ENCODE measurements around the gene PUM2. TPM values are rescaled to one million over a fixed set of nuclear protein-coding genes. Genes with fewer than 3 reads are reported as not detected.

PUM2 gene
- polyA plus RNA-seq, 4 donors: 26.2 to 90.2 (median 31.9) TPM

DNA sequence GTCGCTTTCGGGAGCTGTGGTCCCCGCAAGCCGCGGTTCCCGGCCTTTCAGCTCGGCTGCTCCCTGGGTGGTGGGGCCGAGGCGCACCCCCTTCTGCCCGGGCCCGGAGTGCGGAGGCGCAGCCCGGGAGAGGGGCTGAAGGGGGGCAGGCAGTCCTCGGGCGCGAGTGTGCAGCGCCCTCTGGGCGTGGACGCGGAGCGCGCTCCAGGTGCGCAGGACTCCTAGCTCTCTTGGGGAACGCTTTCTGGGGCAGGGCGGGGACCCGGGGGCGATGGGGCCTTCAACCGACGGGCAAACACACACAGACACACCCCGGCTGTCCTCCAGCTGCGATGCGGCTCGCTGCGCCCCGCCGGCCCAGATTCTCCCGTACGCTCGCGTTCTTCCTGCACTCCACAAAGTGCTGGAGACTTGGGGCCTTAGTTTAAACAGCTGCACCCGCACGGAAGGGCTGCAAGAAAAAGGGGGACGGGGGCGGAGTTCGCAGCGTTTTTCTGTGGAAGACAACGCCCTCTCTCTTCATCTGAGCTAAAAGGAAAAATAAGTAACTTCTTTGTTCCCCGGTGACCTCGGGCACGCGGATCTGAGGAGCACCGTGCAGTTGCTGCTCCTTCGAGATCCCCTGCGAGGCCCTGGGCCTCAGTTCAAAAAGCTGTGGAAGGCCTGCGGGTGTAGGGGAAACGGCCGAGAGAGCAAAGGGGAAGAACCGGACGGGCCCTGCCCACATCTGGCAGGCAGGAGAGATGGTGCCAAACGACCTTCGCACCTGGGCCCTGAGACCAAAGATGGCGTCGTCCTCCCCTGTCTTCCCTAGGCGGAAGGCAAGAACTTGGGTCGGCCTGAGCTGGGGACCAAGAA is 125.1 kb downstream of the PUM2 start:
- 1 to 6% (median 4%) methylated on average over 56 to 66 of the region's 66 CpGs for WGBS, 3 donors
- H3K4me3 ChIP-seq (ENCODE audit: low read depth in 1 of 3, low read length in 3 of 3): peak overlapping the region in 2 of 3 donors; percentile 65 to 85
- FAIRE-seq (no peak), DNase-seq (peak; percentile 94 to 96)
- peaks cover 0 to 36% (median 5%) of the 10 kb centered on the region in 3 donors for H3K4me1 ChIP-seq (ENCODE audit: control insufficient read depth in 3 of 3, insufficient read depth in 2 of 3, low read depth in 1 of 3, low read length in 2 of 3)
- H3K36me3 ChIP-seq (ENCODE audit: control insufficient read depth in 3 of 3, insufficient read depth in 2 of 3, low read depth in 1 of 3, low read length in 3 of 3): peaks cover 0 to 14% (median 0%) of the 10 kb centered on the region in 3 donors
- peak overlapping the region; percentile 96 to 97 (median 97) for H3K27ac ChIP-seq (ENCODE audit: low read depth in 1 of 3, low read length in 2 of 3)
- H3K27me3 ChIP-seq (ENCODE audit: control insufficient read depth in 3 of 3, insufficient read depth in 3 of 3, low read length in 3 of 3): no peaks in the 10 kb centered on the region
- no peaks in the 10 kb centered on the region for H3K9me3 ChIP-seq (ENCODE audit: control insufficient read depth in 2 of 2, insufficient read depth in 1 of 2, low read depth in 1 of 2, low read length in 1 of 2)

DNA sequence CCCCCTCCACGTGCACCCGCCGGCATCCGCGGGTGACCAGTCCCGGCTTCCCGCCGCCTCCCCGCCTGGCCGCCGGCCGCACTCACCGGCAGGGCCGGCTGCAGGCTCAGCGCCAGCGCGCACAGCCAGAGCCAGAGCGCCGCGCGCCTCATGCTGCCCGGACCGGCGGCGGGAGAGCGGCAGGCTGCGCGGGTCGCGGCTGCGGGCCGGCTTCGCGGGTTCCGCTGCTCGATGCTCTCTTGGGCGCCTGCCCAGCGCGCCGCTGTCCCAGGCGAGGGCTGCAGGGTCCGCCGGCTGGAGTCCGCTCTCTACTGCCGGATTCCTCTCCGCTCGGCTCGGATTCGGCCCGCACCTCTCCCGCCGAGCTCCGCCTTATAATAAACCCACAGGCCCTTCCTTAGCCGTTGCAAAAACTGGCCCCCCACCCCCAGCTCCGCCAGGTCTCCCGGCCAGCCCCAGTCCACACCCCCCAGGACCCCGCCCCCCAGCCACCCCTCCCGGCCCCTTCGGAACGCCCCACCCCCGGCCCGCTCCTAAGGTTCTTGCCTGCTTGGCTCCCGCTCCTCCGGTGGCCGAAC is 125.8 kb downstream of the PUM2 start, which contains the start of gene SDC1:
Gene SDC1 (minus strand): TSS at position 415 of the 578 bp plus-strand sequence. CDS start 263 bp downstream, at position 152.
- H3K36me3 ChIP-seq (ENCODE audit: control insufficient read depth in 3 of 3, insufficient read depth in 2 of 3, low read depth in 1 of 3, low read length in 3 of 3): peaks cover 0 to 19% (median 0%) of the 10 kb centered on the region in 3 donors
- peak within 1 kb of the TSS; percentile 96 to 97 (median 97) for H3K27ac ChIP-seq (ENCODE audit: low read depth in 1 of 3, low read length in 2 of 3)
- DNase-seq: peak; percentile 81 to 83
- H3K27me3 ChIP-seq (ENCODE audit: control insufficient read depth in 3 of 3, insufficient read depth in 3 of 3, low read length in 3 of 3): no peaks in the 10 kb centered on the region
- peak within 1 kb of the TSS; percentile 62 to 85 (median 65) for H3K4me3 ChIP-seq (ENCODE audit: low read depth in 1 of 3, low read length in 3 of 3)
- peaks cover 0 to 37% (median 5%) of the 10 kb centered on the region in 3 donors for H3K4me1 ChIP-seq (ENCODE audit: control insufficient read depth in 3 of 3, insufficient read depth in 2 of 3, low read depth in 1 of 3, low read length in 2 of 3)
- no peaks in the 10 kb centered on the region for H3K9me3 ChIP-seq (ENCODE audit: control insufficient read depth in 2 of 2, insufficient read depth in 1 of 2, low read depth in 1 of 2, low read length in 1 of 2)
- no peak for FAIRE-seq
- WGBS, 3 donors: 0 to 1% (median 1%) methylated on average over 27 to 65 of the region's 65 CpGs

DNA sequence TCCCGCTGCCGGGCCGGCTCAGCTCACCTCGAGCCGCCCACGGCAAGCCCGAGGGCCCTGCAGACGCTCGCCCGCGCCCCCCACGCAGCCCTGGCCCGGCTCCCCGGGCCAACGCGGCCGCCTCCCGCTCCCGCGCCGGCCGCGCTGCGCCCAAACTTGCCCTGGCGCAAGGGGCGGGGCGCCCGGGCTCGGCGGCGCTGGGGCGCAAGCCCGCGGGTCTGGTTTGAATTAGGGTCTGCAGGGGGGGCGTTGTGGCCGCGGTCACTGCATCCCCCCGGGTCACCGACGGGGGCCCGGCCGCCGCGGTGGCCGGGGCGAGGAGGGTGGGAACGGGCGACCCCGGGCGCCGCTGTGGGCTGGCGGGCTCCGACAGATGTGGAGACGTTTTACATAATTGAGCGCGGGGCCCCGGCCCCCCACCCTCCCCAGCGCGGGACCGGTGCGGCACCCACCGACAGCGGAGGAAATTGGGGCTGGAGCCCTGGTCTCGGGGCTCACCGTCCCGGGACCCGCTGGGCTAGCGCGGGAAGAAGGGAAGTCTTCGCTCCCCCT is 126.4 kb downstream of the PUM2 start:
- Histone ChIP-seq H3K36me3 (ENCODE audit: control insufficient read depth in 3 of 3, insufficient read depth in 2 of 3, low read depth in 1 of 3, low read length in 3 of 3) (peaks cover 0 to 25% (median 0%) of the 10 kb centered on the region in 3 donors), H3K27me3 (ENCODE audit: control insufficient read depth in 3 of 3, insufficient read depth in 3 of 3, low read length in 3 of 3) (no peaks in the 10 kb centered on the region), H3K9me3 (ENCODE audit: control insufficient read depth in 2 of 2, insufficient read depth in 1 of 2, low read depth in 1 of 2, low read length in 1 of 2) (no peaks in the 10 kb centered on the region), H3K4me3 (ENCODE audit: low read depth in 1 of 3, low read length in 3 of 3) (peak overlapping the region; percentile 62 to 85 (median 65)), H3K27ac (ENCODE audit: low read depth in 1 of 3, low read length in 2 of 3) (peak overlapping the region; percentile 90 to 97 (median 97)), H3K4me1 (ENCODE audit: control insufficient read depth in 3 of 3, insufficient read depth in 2 of 3, low read depth in 1 of 3, low read length in 2 of 3) (peaks cover 0 to 37% (median 5%) of the 10 kb centered on the region in 3 donors)
- DNase-seq (no peak), FAIRE-seq (no peak)
- 0 to 1% (median 1%) methylated on average over 20 to 70 of the region's 70 CpGs for WGBS, 3 donors

DNA sequence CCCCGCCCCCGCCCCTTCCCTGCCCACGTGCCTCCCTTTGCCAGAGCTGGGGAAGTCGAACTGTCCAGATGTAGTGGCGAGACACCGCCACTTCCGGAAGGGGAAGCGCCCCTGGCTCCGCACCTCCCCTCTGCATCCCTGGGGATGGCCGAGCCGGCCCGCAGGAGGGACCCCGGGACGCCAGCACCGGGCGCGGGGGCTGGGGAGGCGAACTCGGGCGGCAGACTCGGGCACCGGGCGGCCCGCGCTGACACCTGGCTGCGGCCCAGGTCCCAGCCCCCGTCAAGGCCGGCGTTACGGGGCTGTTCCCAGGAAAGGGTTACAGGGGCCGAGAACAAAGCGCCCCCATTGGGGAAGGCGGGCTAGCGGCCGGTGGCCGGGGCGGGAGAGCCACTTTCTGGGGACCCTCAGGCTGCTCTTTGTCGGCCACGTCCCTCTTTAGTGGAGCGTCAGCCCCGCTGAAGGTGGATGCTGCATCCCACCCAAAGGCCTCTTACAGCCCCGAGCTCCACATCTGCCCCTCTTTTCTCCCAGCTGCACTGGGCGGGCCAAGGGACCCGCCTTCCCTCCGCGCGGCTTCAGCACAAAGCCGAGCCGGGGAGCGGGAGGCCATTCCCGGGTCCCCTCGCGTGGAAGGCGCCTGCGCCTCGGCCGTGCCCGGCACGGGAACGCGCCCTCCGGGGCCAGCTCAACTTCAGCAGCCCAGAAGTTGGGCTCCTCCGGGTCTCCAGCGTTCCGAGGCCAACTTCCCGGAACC is 127.1 kb downstream of the PUM2 start:
- no peaks in the 10 kb centered on the region for H3K9me3 ChIP-seq (ENCODE audit: control insufficient read depth in 2 of 2, insufficient read depth in 1 of 2, low read depth in 1 of 2, low read length in 1 of 2)
- 0 to 1% (median 0%) methylated on average over 54 to 66 of the region's 66 CpGs for WGBS, 3 donors
- peak overlapping the region; percentile 88 to 97 (median 90) for H3K27ac ChIP-seq (ENCODE audit: low read depth in 1 of 3, low read length in 2 of 3)
- H3K4me3 ChIP-seq (ENCODE audit: low read depth in 1 of 3, low read length in 3 of 3): peak overlapping the region; percentile 62 to 85 (median 65)
- peaks cover 0 to 31% (median 0%) of the 10 kb centered on the region in 3 donors for H3K36me3 ChIP-seq (ENCODE audit: control insufficient read depth in 3 of 3, insufficient read depth in 2 of 3, low read depth in 1 of 3, low read length in 3 of 3)
- FAIRE-seq (no peak), DNase-seq (peak in 1 of 2 donors; percentile 78)
- no peaks in the 10 kb centered on the region for H3K27me3 ChIP-seq (ENCODE audit: control insufficient read depth in 3 of 3, insufficient read depth in 3 of 3, low read length in 3 of 3)
- peaks cover 0 to 37% (median 5%) of the 10 kb centered on the region in 3 donors for H3K4me1 ChIP-seq (ENCODE audit: control insufficient read depth in 3 of 3, insufficient read depth in 2 of 3, low read depth in 1 of 3, low read length in 2 of 3)

DNA sequence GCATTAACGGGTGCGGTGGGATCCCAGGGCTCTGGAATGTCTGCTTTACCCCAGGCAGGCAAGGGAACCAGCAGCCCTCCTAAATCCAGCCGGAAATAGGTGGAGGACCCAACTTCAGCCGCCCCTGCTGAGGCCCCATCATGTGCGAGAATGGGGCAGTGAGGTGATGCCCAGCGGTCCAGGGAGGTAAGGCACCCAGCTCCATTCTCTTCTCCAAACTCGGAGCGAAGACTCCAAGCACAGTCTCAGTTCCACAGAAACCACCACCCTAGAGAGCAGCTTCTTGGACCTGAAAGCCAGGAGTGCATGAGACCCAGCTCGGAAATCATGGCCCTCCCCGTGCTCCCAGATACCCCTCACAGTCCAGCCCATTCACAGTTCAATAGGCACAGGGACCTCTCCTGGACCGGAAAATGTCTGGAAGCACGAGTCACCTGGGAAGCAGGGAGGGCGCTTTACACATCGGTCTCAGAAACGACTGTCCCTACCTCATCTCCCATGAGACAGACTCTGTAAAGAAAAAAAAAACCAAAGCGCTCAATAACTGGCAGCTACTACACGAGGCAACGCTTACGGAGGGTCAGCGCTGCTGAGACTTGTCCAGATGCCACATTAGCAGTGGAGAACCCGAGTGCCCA is 127.8 kb downstream of the PUM2 start:
- 13 to 29% (median 24%) methylated on average over 21 of the region's 21 CpGs for WGBS, 3 donors

DNA sequence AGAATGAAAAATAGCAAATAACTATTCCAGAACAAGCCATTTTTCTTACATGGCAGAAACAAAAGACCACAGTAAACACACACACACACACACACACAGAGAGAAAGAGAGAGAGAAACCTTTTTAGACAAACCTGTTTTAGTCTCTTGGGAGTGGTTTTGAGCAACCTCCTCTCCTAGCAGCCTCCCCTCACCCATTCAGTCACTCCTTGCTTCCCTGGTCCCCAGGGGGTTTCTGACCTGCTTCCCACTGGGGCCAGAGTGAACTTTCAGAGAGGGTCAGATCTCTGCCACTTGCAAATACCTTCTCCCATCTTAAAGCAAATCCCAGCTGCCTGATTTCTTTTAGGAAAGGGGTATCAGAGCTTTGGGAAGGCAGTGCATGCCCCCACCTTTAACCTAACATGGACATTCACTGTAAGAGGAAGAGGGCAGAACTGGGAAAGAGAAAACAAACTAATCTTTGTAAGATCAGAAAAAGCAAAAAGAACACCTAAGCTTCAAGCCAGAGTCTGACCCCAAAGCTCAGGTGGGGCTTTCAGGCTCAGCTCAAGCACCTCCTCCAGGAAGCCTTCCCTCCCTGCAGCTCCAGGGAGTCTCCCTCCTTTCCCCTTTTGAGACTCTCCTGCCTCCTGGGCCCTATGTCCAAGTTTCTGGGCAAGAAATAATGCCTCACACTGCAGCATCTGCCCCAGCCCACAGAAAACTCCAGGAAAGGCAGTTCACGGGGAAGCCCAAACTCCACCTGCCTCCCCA is 128.5 kb downstream of the PUM2 start:
- Histone ChIP-seq H3K9me3 (ENCODE audit: control insufficient read depth in 2 of 2, insufficient read depth in 1 of 2, low read depth in 1 of 2, low read length in 1 of 2) (no peaks in the 10 kb centered on the region), H3K4me3 (ENCODE audit: low read depth in 1 of 3, low read length in 3 of 3) (peak overlapping the region in 1 of 3 donors; percentile 65), H3K4me1 (ENCODE audit: control insufficient read depth in 3 of 3, insufficient read depth in 2 of 3, low read depth in 1 of 3, low read length in 2 of 3) (peaks cover 0 to 37% (median 5%) of the 10 kb centered on the region in 3 donors), H3K36me3 (ENCODE audit: control insufficient read depth in 3 of 3, insufficient read depth in 2 of 3, low read depth in 1 of 3, low read length in 3 of 3) (peaks cover 0 to 43% (median 0%) of the 10 kb centered on the region in 3 donors), H3K27ac (ENCODE audit: low read depth in 1 of 3, low read length in 2 of 3) (peak overlapping the region in 2 of 3 donors; percentile 8 to 33), H3K27me3 (ENCODE audit: control insufficient read depth in 3 of 3, insufficient read depth in 3 of 3, low read length in 3 of 3) (no peaks in the 10 kb centered on the region)
- no peak for DNase-seq
- FAIRE-seq: no peak
- WGBS, 3 donors: 47 to 74% (median 53%) methylated on average over 1 of the region's 1 CpG

More for the DNA sequence above, 127.8 kb downstream of the PUM2 start:
- Histone ChIP-seq H3K4me3 (ENCODE audit: low read depth in 1 of 3, low read length in 3 of 3) (peak overlapping the region in 2 of 3 donors; percentile 65 to 85), H3K9me3 (ENCODE audit: control insufficient read depth in 2 of 2, insufficient read depth in 1 of 2, low read depth in 1 of 2, low read length in 1 of 2) (no peaks in the 10 kb centered on the region), H3K36me3 (ENCODE audit: control insufficient read depth in 3 of 3, insufficient read depth in 2 of 3, low read depth in 1 of 3, low read length in 3 of 3) (peaks cover 0 to 36% (median 0%) of the 10 kb centered on the region in 3 donors), H3K4me1 (ENCODE audit: control insufficient read depth in 3 of 3, insufficient read depth in 2 of 3, low read depth in 1 of 3, low read length in 2 of 3) (peaks cover 0 to 37% (median 5%) of the 10 kb centered on the region in 3 donors), H3K27ac (ENCODE audit: low read depth in 1 of 3, low read length in 2 of 3) (peak overlapping the region; percentile 88 to 97 (median 90)), H3K27me3 (ENCODE audit: control insufficient read depth in 3 of 3, insufficient read depth in 3 of 3, low read length in 3 of 3) (no peaks in the 10 kb centered on the region)
- DNase-seq (no peak), FAIRE-seq (no peak)

DNA sequence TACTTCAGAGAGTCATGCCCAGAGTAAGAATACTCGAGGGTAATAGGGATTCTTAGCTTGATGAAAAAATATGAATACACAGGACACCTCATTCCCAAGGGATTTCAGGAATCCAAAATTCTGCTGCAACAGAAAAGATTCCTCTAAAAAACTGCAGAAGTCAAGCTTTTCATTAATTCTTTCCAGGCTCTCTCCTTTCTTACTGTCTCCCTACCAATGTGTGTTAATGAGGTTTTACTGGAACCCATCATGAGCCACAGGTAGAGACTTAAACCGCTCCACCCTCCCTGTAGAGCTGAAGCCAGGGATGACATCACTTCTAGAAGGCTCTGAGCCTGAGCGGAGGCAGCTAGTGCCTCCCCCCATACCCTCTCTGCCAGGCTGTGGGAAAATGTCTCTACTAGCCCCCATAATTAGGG is 129.1 kb downstream of the PUM2 start:
- no peak for DNase-seq
- FAIRE-seq: no peak
- Histone ChIP-seq H3K4me3 (ENCODE audit: low read depth in 1 of 3, low read length in 3 of 3) (no peak overlapping the region), H3K36me3 (ENCODE audit: control insufficient read depth in 3 of 3, insufficient read depth in 2 of 3, low read depth in 1 of 3, low read length in 3 of 3) (peaks cover 0 to 48% (median 0%) of the 10 kb centered on the region in 3 donors), H3K27me3 (ENCODE audit: control insufficient read depth in 3 of 3, insufficient read depth in 3 of 3, low read length in 3 of 3) (no peaks in the 10 kb centered on the region), H3K27ac (ENCODE audit: low read depth in 1 of 3, low read length in 2 of 3) (peak overlapping the region in 2 of 3 donors; percentile 5 to 30), H3K9me3 (ENCODE audit: control insufficient read depth in 2 of 2, insufficient read depth in 1 of 2, low read depth in 1 of 2, low read length in 1 of 2) (no peaks in the 10 kb centered on the region), H3K4me1 (ENCODE audit: control insufficient read depth in 3 of 3, insufficient read depth in 2 of 3, low read depth in 1 of 3, low read length in 2 of 3) (peaks cover 0 to 37% (median 5%) of the 10 kb centered on the region in 3 donors)
- 44 to 61% (median 50%) methylated on average over 3 of the region's 3 CpGs for WGBS, 3 donors

All from small intestine (tissue), 7 donors.